Natural killer cell (primary cell): ENCODE data around the gene MAP2K4. TPM values are rescaled to one million over a fixed set of nuclear protein-coding genes. Genes with fewer than 3 reads are reported as not detected.

Experiments used
- ATAC-seq, 3 donors: fragments of 150-1000 bp in 2 of 3; fragments of 200-7000 bp in 1 of 3; cut with Tn5 transposase; 1 replicate in 1 of 3; 2 replicates in 2 of 3; pipeline ENCODE4 v1.10.0; 2021; ENCODE audit warnings: mild to moderate bottlenecking in 2 of 3, moderate library complexity in 2 of 3
- DNase-seq, 2 donors: peaks; one replicate each; pipeline versions ENCODE4 v3.0.0 to v3.0.0-alpha.2; 2013 to 2021; ENCODE audit warnings: mixed read lengths in 1 of 2
- H3K27ac ChIP-seq: one replicate; pipeline ENCODE4 v1.5.1; 2013; ENCODE audit warnings: mild to moderate bottlenecking, low read length
- H3K27me3 ChIP-seq: one replicate; pipeline ENCODE4 v1.6.1; 2013; ENCODE audit warnings: low read length; ENCODE audit not compliant: control insufficient read depth, insufficient read depth
- H3K36me3 ChIP-seq: one replicate; pipeline ENCODE4 v1.6.1; 2013; ENCODE audit warnings: low read length; ENCODE audit not compliant: control insufficient read depth, insufficient read depth
- H3K4me1 ChIP-seq: one replicate; pipeline ENCODE4 v1.6.1; 2013; ENCODE audit warnings: low read length; ENCODE audit not compliant: control insufficient read depth, insufficient read depth
- H3K4me3 ChIP-seq: one replicate; pipeline ENCODE4 v1.5.1; 2013; ENCODE audit warnings: low read length
- H3K9me3 ChIP-seq: one replicate; pipeline ENCODE4 v1.6.1; 2013; ENCODE audit warnings: low read length; ENCODE audit not compliant: control insufficient read depth, insufficient read depth
- H3K27ac Mint-ChIP-seq, 2 donors: one replicate each; pipeline ENCODE4 v1.8.0; 2022; ENCODE audit warnings: mild to moderate bottlenecking in 2 of 2, mixed read lengths in 2 of 2, moderate library complexity in 1 of 2
- H3K27me3 Mint-ChIP-seq, 2 donors: one replicate each; pipeline ENCODE4 v1.8.0; 2022; ENCODE audit warnings: low read depth in 2 of 2, mixed read lengths in 2 of 2
- H3K36me3 Mint-ChIP-seq: one replicate; pipeline ENCODE4 v1.8.0; 2022; ENCODE audit warnings: mixed read lengths
- H3K4me1 Mint-ChIP-seq, 2 donors: one replicate each; pipeline ENCODE4 v1.8.0; 2022; ENCODE audit warnings: mixed read lengths in 2 of 2
- H3K4me3 Mint-ChIP-seq: one replicate; pipeline ENCODE4 v1.8.0; 2022; ENCODE audit warnings: mild to moderate bottlenecking, moderate library complexity, mixed read lengths
- H3K9me3 Mint-ChIP-seq, 2 donors: one replicate each; pipeline ENCODE4 v1.8.0; 2022; ENCODE audit warnings: mixed read lengths in 2 of 2
- CTCF ChIP-seq: fragments of 200-600 bp; IDR thresholded peaks from one replicate; pipeline ENCODE4 v1.8.0; 2022; ENCODE audit warnings: antibody characterized with exemption
- WGBS: methylation state at CpG from one replicate; pipeline ENCODE4 v1.1.7; 2013; ENCODE audit warnings: missing lambda C conversion rate; ENCODE audit not compliant: insufficient coverage; 5-methylcytosine and 5-hydroxymethylcytosine counted together
- intact Hi-C: fragments of 100-400 bp; cut with micrococcal nuclease; formaldehyde crosslinking; loops from one replicate; pipeline ENCODE4 v1.14.2; 2022
- total RNA-seq, 4 donors: library from RNA; stranded (reverse); fragments of 120-200 nt in 1 of 4; gene quantifications; one replicate each; pipeline versions ENCODE4 v1.2.3 to v1.2.4, GENCODE V29; 2013 to 2022

MAP2K4 gene
- total RNA-seq, 3 donors from 2014 or later (not counting 1 experiment from before 2014, with no cell fraction given), result 30.1 to 35.0 (median 33.7) TPM

- 76% methylated on average over 2 of the region's 3 CpGs for WGBS
- H3K36me3 Mint-ChIP-seq, result no peaks in the 10 kb centered on the region
- H3K27me3 Mint-ChIP-seq, result no peaks in the 10 kb centered on the region
These were observed 53.7 kb downstream of the MAP2K4 start for GRCh38 chr17:12074346-12074745.

GRCh38 chr17:12077773-12078172, 57.1 kb downstream of the MAP2K4 start:
- Mint-ChIP-seq H3K9me3 (no peaks in the 10 kb centered on the region), H3K27ac (no peak overlapping the region), H3K27me3 (no peaks in the 10 kb centered on the region), H3K36me3 (peaks cover 6% of the 10 kb centered on the region), H3K4me1 (peaks cover 35 to 50% of the 10 kb centered on the region in 2 donors), H3K4me3 (no peak overlapping the region)
- WGBS, result 91% methylated on average over 2 of the region's 2 CpGs
- ATAC-seq, result no peak
- TF ChIP-seq CTCF, result no peak
- H3K36me3 ChIP-seq, result peaks cover 16% of the 10 kb centered on the region
- H3K27ac ChIP-seq, result no peak overlapping the region
- no peak overlapping the region for H3K4me3 ChIP-seq
- intact Hi-C loops, result no loop called here
- no peak for DNase-seq
- no peaks in the 10 kb centered on the region for H3K27me3 ChIP-seq
- H3K4me1 ChIP-seq, result no peaks in the 10 kb centered on the region
- H3K9me3 ChIP-seq, result no peaks in the 10 kb centered on the region

More at GRCh38 chr17:12074346-12074745, 53.7 kb downstream of the MAP2K4 start:
- H3K9me3 Mint-ChIP-seq, result no peaks in the 10 kb centered on the region
- Histone ChIP-seq H3K9me3 (no peaks in the 10 kb centered on the region), H3K36me3 (peaks cover 7% of the 10 kb centered on the region), H3K27me3 (no peaks in the 10 kb centered on the region), H3K27ac (no peak overlapping the region), H3K4me3 (no peak overlapping the region), H3K4me1 (no peaks in the 10 kb centered on the region)
- ATAC-seq (no peak), DNase-seq (no peak)
- intact Hi-C loops, result no loop called here
- peaks cover 12 to 21% of the 10 kb centered on the region in 2 donors for H3K4me1 Mint-ChIP-seq
- H3K4me3 Mint-ChIP-seq, result no peak overlapping the region
- TF ChIP-seq CTCF, result no peak
- H3K27ac Mint-ChIP-seq, result no peak overlapping the region

GRCh38 chr17:12078791-12079190, 58.1 kb downstream of the MAP2K4 start:
- no peak overlapping the region for H3K27ac Mint-ChIP-seq
- WGBS, result 94% methylated on average over 2 of the region's 2 CpGs
- no peak for ATAC-seq
- no peaks in the 10 kb centered on the region for H3K4me1 ChIP-seq
- H3K27me3 ChIP-seq, result no peaks in the 10 kb centered on the region
- TF ChIP-seq CTCF, result no peak
- H3K4me3 Mint-ChIP-seq, result no peak overlapping the region
- H3K9me3 ChIP-seq, result no peaks in the 10 kb centered on the region
- no peaks in the 10 kb centered on the region for H3K27me3 Mint-ChIP-seq
- H3K36me3 ChIP-seq, result peaks cover 16% of the 10 kb centered on the region
- DNase-seq, result no peak
- H3K9me3 Mint-ChIP-seq, result no peaks in the 10 kb centered on the region
- no peak overlapping the region for H3K27ac ChIP-seq
- H3K4me1 Mint-ChIP-seq, result peaks cover 40 to 55% of the 10 kb centered on the region in 2 donors
- H3K36me3 Mint-ChIP-seq, result peaks cover 6% of the 10 kb centered on the region
- intact Hi-C loops, result no loop called here
- no peak overlapping the region for H3K4me3 ChIP-seq

- DNase-seq, result no peak
- Histone ChIP-seq H3K9me3 (no peaks in the 10 kb centered on the region), H3K27me3 (no peaks in the 10 kb centered on the region), H3K4me1 (no peaks in the 10 kb centered on the region), H3K36me3 (peaks cover 12% of the 10 kb centered on the region), H3K27ac (no peak overlapping the region), H3K4me3 (no peak overlapping the region)
- Mint-ChIP-seq H3K27ac (peak overlapping the region; percentile 31 to 32), H3K36me3 (peaks cover 6% of the 10 kb centered on the region), H3K4me3 (no peak overlapping the region), H3K9me3 (no peaks in the 10 kb centered on the region), H3K4me1 (peaks cover 45 to 61% of the 10 kb centered on the region in 2 donors), H3K27me3 (no peaks in the 10 kb centered on the region)
- no peak for TF ChIP-seq CTCF
- 66% methylated on average over 8 of the region's 8 CpGs for WGBS
- peak in 1 of 3 donors; percentile 44 for ATAC-seq
- intact Hi-C loops, result no loop called here
These were observed 61.0 kb downstream of the MAP2K4 start for GRCh38 chr17:12081720-12082119.
